Measurements from ENCODE around the gene MDM2. TPM values are rescaled to one million over a fixed set of nuclear protein-coding genes. Genes with fewer than 3 reads are reported as not detected.
"Not testable (repeated sequence)": the region's sequence is repeated elsewhere in the genome, so short reads cannot be mapped to it uniquely, and the experiment has no call there.

The MDM2 gene
- total and polyA plus RNA-seq, 10 donors, result 41.5 to 248 (median 111) TPM

DNA sequence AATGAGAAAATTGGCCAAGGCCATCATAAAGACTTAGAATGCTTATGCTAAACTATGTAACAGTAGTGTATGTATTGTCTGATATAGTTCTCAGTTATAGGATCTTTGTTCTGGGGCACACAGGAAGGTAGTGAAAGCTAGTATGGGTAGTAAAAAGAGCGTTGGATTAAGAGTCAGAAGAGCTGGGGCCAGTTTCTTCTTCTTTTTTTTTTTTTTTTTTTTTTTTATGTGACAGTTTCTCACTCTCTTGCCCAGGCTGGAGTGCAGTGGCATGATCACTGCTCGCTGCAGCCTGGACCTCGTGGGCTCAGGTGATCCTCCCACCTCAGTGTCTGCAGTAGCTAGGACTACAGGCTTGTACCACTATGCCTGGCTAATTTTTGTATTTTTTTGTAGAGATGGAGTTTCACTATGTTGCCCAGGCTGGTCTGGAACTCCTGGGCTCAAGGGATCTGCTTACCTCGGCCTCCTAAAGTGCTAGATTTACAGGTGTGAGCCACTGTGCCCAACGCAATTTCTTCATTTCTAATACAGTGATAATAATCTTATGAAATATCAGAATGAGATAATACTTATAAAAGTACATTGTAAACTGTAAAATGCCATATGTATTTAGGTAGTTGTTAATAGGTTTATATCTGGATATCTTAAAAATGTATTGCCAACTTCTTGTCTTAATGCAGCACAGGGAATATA is 7.4 kb downstream of the MDM2 start:
- Histone ChIP-seq H3K36me3 (peaks cover 0 to 100% (median 62%) of the 10 kb centered on the region in 6 donors), H3K4me3 (peak overlapping the region in 1 of 8 donors; percentile 19), H3K27me3 (replicated peaks in 1 of 7) (no peaks in the 10 kb centered on the region), H3K9me3 (no peaks in the 10 kb centered on the region), H3K27ac (peak overlapping the region in 2 of 8 donors; percentile 5 to 19), H3K4me1 (peaks cover 9 to 80% (median 57%) of the 10 kb centered on the region in 6 donors)
- DNase-seq, result no peak
- intact Hi-C loops (cut with DNase I; ENCODE audit: low total_unique reads), result no loop called here
- TF ChIP-seq POLR2AphosphoS5 (IDR thresholded peaks at IDR 0.05) (no peak), POLR2A (IDR thresholded peaks at IDR 0.05) (no peak)
- TF ChIP-seq, protein P1, sequence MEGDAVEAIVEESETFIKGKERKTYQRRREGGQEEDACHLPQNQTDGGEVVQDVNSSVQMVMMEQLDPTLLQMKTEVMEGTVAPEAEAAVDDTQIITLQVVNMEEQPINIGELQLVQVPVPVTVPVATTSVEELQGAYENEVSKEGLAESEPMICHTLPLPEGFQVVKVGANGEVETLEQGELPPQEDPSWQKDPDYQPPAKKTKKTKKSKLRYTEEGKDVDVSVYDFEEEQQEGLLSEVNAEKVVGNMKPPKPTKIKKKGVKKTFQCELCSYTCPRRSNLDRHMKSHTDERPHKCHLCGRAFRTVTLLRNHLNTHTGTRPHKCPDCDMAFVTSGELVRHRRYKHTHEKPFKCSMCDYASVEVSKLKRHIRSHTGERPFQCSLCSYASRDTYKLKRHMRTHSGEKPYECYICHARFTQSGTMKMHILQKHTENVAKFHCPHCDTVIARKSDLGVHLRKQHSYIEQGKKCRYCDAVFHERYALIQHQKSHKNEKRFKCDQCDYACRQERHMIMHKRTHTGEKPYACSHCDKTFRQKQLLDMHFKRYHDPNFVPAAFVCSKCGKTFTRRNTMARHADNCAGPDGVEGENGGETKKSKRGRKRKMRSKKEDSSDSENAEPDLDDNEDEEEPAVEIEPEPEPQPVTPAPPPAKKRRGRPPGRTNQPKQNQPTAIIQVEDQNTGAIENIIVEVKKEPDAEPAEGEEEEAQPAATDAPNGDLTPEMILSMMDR (IDR thresholded peaks at IDR 0.05 in 8 of 11, conservative IDR thresholded peaks at IDR 0.05 in 3 of 11), result no peak
- WGBS, 5 donors, result 86 to 96% (median 88%) methylated on average over 5 of the region's 5 CpGs

DNA sequence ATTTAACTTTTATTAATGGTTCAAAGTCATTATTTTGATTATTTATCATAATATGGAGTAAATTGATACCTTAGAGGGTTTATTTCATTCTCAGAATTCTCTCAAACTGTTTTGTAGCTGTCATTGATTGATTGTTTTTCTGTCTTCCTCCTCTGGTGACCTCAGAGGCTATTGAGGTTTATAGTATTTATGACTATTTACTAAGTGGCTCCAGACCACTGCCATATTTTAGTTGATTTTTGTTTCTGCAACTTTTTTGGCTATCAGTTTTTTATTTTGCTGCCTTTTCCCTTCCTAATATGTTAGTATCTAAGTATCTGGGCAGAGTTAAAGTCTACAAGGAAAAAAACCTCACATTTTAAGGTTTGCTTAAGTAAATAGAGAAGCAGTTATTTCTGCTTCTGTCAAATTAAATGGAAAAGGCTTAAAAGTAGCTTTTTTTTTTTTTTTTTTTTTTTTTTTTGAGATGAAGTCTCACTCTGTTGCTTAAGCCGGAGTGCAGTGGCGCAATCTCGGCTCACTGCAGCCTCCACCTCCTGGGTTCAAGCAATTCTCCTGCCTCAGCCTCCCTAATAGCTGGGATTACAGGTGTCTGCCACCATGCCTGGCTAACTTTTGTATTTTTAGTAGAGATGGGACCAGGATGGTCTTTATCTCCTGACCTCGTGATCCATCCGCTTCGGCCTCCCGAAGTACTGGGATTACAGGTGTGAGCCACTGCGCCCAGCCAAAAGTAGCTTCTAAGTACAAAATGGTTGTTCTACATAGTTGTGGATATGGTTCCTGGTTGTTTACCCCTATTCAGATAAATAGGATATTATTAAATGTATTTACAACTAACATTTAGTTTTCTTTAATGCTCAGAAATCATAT is 8.2 kb downstream of the MDM2 start:
- Histone ChIP-seq H3K4me1 (peaks cover 9 to 74% (median 51%) of the 10 kb centered on the region in 6 donors), H3K27ac (peak overlapping the region in 1 of 8 donors; percentile 5), H3K36me3 (peaks cover 0 to 100% (median 66%) of the 10 kb centered on the region in 6 donors), H3K9me3 (no peaks in the 10 kb centered on the region), H3K4me3 (peak overlapping the region in 1 of 8 donors; percentile 19), H3K27me3 (replicated peaks in 1 of 7) (no peaks in the 10 kb centered on the region)
- no peak for DNase-seq
- TF ChIP-seq POLR2A (IDR thresholded peaks at IDR 0.05) (no peak), POLR2AphosphoS5 (IDR thresholded peaks at IDR 0.05) (no peak)
- TF ChIP-seq, protein P1 (IDR thresholded peaks at IDR 0.05 in 8 of 11, conservative IDR thresholded peaks at IDR 0.05 in 3 of 11), result no peak
- WGBS, 5 donors, result 92 to 98% (median 96%) methylated on average over 8 of the region's 8 CpGs
- intact Hi-C loops (cut with DNase I; ENCODE audit: low total_unique reads), result no loop called here

DNA sequence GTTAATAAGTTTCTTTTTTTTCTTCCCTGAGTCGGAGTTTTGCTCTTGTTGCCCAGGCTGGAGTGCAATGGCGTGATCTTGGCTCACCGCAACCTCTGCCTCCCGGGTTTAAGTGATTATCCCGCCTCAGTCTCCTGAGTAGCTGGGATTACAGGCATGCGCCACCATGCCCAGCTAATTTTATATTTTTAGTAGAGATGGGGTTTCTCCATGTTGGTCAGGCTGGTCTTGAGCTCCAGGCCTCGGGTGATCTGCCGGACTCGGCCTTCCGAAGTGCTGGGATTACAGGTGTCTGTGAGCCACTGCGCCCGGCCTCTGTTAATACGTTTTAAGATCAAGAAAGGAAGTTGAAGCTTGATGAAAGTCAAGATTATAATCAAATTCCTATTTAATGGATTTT is 11.5 kb downstream of the MDM2 start:
- peaks cover 9 to 57% (median 27%) of the 10 kb centered on the region in 6 donors for H3K4me1 ChIP-seq
- H3K9me3 ChIP-seq; intact Hi-C loops (cut with DNase I; ENCODE audit: low total_unique reads); H3K27ac ChIP-seq; H3K4me3 ChIP-seq; H3K27me3 ChIP-seq (replicated peaks in 1 of 7); DNase-seq: not testable (repeated sequence)
- WGBS, 5 donors, result 94 to 97% (median 95%) methylated on average over 13 of the region's 13 CpGs
- peaks cover 0 to 100% (median 77%) of the 10 kb centered on the region in 6 donors for H3K36me3 ChIP-seq
- peak in 2 of 3 donors; percentile 3 to 23 for TF ChIP-seq POLR2AphosphoS5 (IDR thresholded peaks at IDR 0.05)

DNA sequence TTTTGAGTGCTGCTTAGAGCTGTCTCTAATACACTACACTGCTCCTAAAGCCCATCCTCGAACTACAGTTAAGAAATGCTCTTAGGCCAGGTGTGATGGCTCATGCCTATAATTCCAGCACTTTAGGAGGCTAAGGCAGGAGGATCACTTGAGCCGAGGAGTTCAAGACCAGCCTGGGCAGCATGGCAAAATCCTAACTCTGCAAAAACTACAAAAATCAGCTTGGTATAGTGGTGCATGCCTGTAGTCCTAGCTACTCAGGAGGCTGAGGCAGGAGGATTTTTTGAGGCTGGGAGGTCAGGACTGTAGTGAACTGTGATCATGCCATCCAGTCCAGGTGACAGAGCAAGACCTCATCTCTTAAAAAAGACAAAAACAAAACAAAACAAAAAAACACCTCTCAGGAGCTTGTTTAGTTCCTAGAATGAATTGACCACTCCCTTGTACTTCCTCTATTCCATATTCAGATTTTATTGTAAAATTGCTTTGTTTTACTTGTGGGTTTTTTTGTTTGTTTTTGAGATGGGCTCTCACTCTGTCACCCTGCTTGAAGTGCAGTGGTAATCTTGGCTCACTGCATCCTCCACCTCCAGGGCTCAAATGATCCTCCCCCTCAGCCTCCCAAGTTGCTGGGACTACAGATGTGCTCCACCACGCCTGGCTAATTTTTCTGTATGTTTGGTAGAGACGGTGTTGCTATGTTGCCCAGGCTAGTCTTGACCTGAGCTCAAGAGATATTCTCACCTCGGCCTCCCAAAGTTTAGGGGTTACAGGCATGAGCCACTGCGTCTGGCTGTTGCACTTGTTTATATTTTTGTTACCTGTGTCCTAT is 13.6 kb downstream of the MDM2 start:
- Histone ChIP-seq H3K27ac (peak overlapping the region in 2 of 8 donors; percentile 31 to 41), H3K4me3 (no peak overlapping the region), H3K27me3 (replicated peaks in 1 of 7) (no peaks in the 10 kb centered on the region), H3K4me1 (peaks cover 0 to 36% (median 9%) of the 10 kb centered on the region in 6 donors), H3K36me3 (peaks cover 0 to 100% (median 83%) of the 10 kb centered on the region in 6 donors), H3K9me3 (no peaks in the 10 kb centered on the region)
- intact Hi-C loops (cut with DNase I; ENCODE audit: low total_unique reads), result no loop called here
- no peak for DNase-seq
- no peak for TF ChIP-seq POLR2AphosphoS5 (IDR thresholded peaks at IDR 0.05)
- TF ChIP-seq, protein P1 (IDR thresholded peaks at IDR 0.05 in 8 of 11, conservative IDR thresholded peaks at IDR 0.05 in 3 of 11), result no peak
- TF ChIP-seq POLR2A (IDR thresholded peaks at IDR 0.05), result no peak
- 87 to 99% (median 94%) methylated on average over 6 of the region's 6 CpGs for WGBS, 5 donors

Measured in spleen (tissue), 11 donors.